GM23338 (cell line): ENCODE measurements around the gene BCAP29. TPM values are rescaled to one million over a fixed set of nuclear protein-coding genes. Genes with fewer than 3 reads are reported as not detected.

Experiments used
- ATAC-seq: fragments of 200-7000 bp; cut with Tn5 transposase; 3 replicates; pipeline ENCODE4 v1.9.1; 2020
- DNase-seq: peaks from one replicate; pipeline ENCODE4 v3.0.0-alpha.2; 2015; ENCODE audit warnings: low spot score
- H2AFZ ChIP-seq: fragments of 200-600 bp; sonication (generic); 2 replicates; pipeline ENCODE4 v1.8.0; 2016; ENCODE audit warnings: antibody characterized with exemption, mild to moderate bottlenecking, moderate library complexity
- H3F3A ChIP-seq: fragments of 200-600 bp; sonication (generic); replicated peaks from 2 replicates; pipeline ENCODE4 v1.8.0; 2017; ENCODE audit warnings: antibody characterized with exemption, mixed run types, low read depth
- H3K27ac ChIP-seq: fragments of 200-600 bp; sonication (generic); 2 replicates; pipeline ENCODE4 v1.6.1; 2016; ENCODE audit warnings: low read depth
- H3K27me3 ChIP-seq: fragments of 200-600 bp; sonication (generic); 2 replicates; pipeline ENCODE4 v1.8.0; 2016; ENCODE audit warnings: mild to moderate bottlenecking, mixed run types, moderate library complexity; ENCODE audit not compliant: insufficient read depth
- H3K36me3 ChIP-seq: fragments of 200-600 bp; sonication (generic); 2 replicates; pipeline ENCODE4 v1.8.0; 2016; ENCODE audit warnings: mild to moderate bottlenecking; ENCODE audit not compliant: insufficient read depth
- H3K4me1 ChIP-seq: fragments of 200-600 bp; sonication (generic); 2 replicates; pipeline ENCODE4 v1.8.0; 2016; ENCODE audit warnings: mild to moderate bottlenecking, moderate library complexity; ENCODE audit not compliant: insufficient read depth
- H3K4me2 ChIP-seq: fragments of 200-600 bp; sonication (generic); 2 replicates; pipeline ENCODE4 v1.7.1; 2017; ENCODE audit warnings: mixed run types
- H3K4me3 ChIP-seq: fragments of 200-600 bp; sonication (generic); 2 replicates; pipeline ENCODE4 v1.6.1; 2016; ENCODE audit warnings: mixed run types
- H3K79me2 ChIP-seq: fragments of 200-600 bp; sonication (generic); replicated peaks from 2 replicates; pipeline ENCODE4 v1.8.0; 2017; ENCODE audit warnings: mild to moderate bottlenecking; ENCODE audit not compliant: insufficient read depth
- H3K9me2 ChIP-seq: fragments of 200-600 bp; sonication (generic); 2 replicates; pipeline ENCODE4 v1.8.0; 2017; ENCODE audit not compliant: insufficient read depth
- H4K20me1 ChIP-seq: fragments of 200-600 bp; sonication (generic); replicated peaks from 2 replicates; pipeline ENCODE4 v1.8.0; 2017; ENCODE audit warnings: mild to moderate bottlenecking; ENCODE audit not compliant: insufficient read depth
- H3K27ac Mint-ChIP-seq: 2 replicates; pipeline ENCODE4 v1.8.0; 2020; ENCODE audit warnings: inconsistent platforms, mild to moderate bottlenecking, moderate library complexity, mixed read lengths
- H3K27me3 Mint-ChIP-seq: 3 replicates; pipeline ENCODE4 v1.8.0; 2022; ENCODE audit warnings: low read depth, mild to moderate bottlenecking, moderate library complexity, mixed read lengths, inconsistent platforms; ENCODE audit not compliant: insufficient read depth, poor library complexity
- H3K36me3 Mint-ChIP-seq: 3 replicates; pipeline ENCODE4 v1.8.0; 2021; ENCODE audit warnings: low read depth, mild to moderate bottlenecking, inconsistent platforms, moderate library complexity, mixed read lengths
- H3K4me1 Mint-ChIP-seq: 3 replicates; pipeline ENCODE4 v1.8.0; 2020; ENCODE audit warnings: mild to moderate bottlenecking, inconsistent platforms, mixed read lengths
- H3K4me3 Mint-ChIP-seq: 3 replicates; pipeline ENCODE4 v1.8.0; 2021; ENCODE audit warnings: moderate library complexity, mild to moderate bottlenecking, inconsistent platforms, mixed read lengths
- H3K9me3 Mint-ChIP-seq: 3 replicates; pipeline ENCODE4 v1.8.0; 2020; ENCODE audit warnings: moderate library complexity, mild to moderate bottlenecking, inconsistent platforms, mixed read lengths
- CREB1 ChIP-seq: fragments of 250-450 bp; sonication (Bioruptor Pico); IDR thresholded peaks from 2 replicates; pipeline ENCODE4 v1.5.0; 2020; ENCODE audit warnings: low read depth, mild to moderate bottlenecking, moderate library complexity
- EZH2 ChIP-seq: fragments of 200-600 bp; sonication (generic); IDR thresholded peaks from one replicate; pipeline ENCODE4 v1.8.0; 2017; ENCODE audit warnings: antibody characterized with exemption, mild to moderate bottlenecking, low read depth; ENCODE audit not compliant: unreplicated experiment
- EZH2phosphoT487 ChIP-seq: fragments of 200-600 bp; sonication (generic); IDR thresholded peaks from one replicate; pipeline ENCODE4 v1.8.1; 2018; ENCODE audit warnings: antibody characterized with exemption; ENCODE audit not compliant: unreplicated experiment
- JUNB ChIP-seq: IDR thresholded peaks from one replicate; pipeline ENCODE4 v1.6.1; 2016; ENCODE audit warnings: antibody characterized with exemption; ENCODE audit not compliant: unreplicated experiment
- NANOG ChIP-seq: IDR thresholded peaks from 2 replicates; pipeline ENCODE4 v1.6.1; 2016; ENCODE audit warnings: antibody characterized with exemption, borderline replicate concordance
- POLR2AphosphoS5 ChIP-seq: IDR thresholded peaks from 2 replicates; pipeline ENCODE4 v1.6.1; 2016; ENCODE audit warnings: antibody characterized with exemption, low read depth
- STAT1 ChIP-seq: IDR thresholded peaks from one replicate; pipeline ENCODE4 v1.6.1; 2016; ENCODE audit warnings: antibody characterized with exemption; ENCODE audit not compliant: unreplicated experiment
- ZNF114 ChIP-seq: fragments of 250-450 bp; sonication (Bioruptor Pico); IDR thresholded peaks from 2 replicates; pipeline ENCODE4 v1.5.0; 2020; ENCODE audit warnings: mild to moderate bottlenecking, moderate library complexity
- ZNF331 ChIP-seq: fragments of 250-450 bp; sonication (Bioruptor Pico); IDR thresholded peaks from 2 replicates; pipeline ENCODE4 v1.5.0; 2020; ENCODE audit warnings: low read depth, mild to moderate bottlenecking, moderate library complexity
- polyA plus RNA-seq: library from polyadenylated mRNA; unstranded; fragments of >200 nt; fragmentation: Nextera tagmentation; extraction: Ambion mirVana; gene quantifications from 2 replicates; pipeline ENCODE4 v1.2.1, GENCODE V29; 2016
- total RNA-seq: library from RNA; depleted of rRNA; stranded (reverse); fragments of >200 nt; shearing (Covaris generic); gene quantifications from 2 replicates; pipeline ENCODE4 v1.2.3, GENCODE V29; 2014
- TF ChIP-seq, protein P1 (sequence below): IDR thresholded peaks from 2 replicates; pipeline ENCODE4 v1.6.1; 2016; ENCODE audit warnings: antibody characterized with exemption
- TF ChIP-seq, protein P2 (sequence below), 2 experiments: fragments of 200-600 bp in 1 of 2; sonication (generic) in 1 of 2; conservative IDR thresholded peaks; 2 replicates each; pipeline versions ENCODE4 v1.5.1 to v1.6.1; 2016 to 2017; ENCODE audit warnings: antibody characterized with exemption in 2 of 2, low read depth in 2 of 2, mild to moderate bottlenecking in 2 of 2, moderate library complexity in 1 of 2
- TF ChIP-seq, protein P3 (sequence below): IDR thresholded peaks from one replicate; pipeline ENCODE4 v1.6.1; 2018; ENCODE audit warnings: antibody characterized with exemption; ENCODE audit not compliant: unreplicated experiment

The BCAP29 gene
- total and polyA plus RNA-seq, 2 experiments from 2014 or later, result 18.4 to 24.0 TPM

GRCh38 chr7:107559864-107560263 is 20.2 kb upstream of the BCAP29 start:
- H3K36me3 ChIP-seq, result peaks cover 8% of the 10 kb centered on the region
- no peaks in the 10 kb centered on the region for H3K9me3 Mint-ChIP-seq
- TF ChIP-seq CREB1 (CRISPR knock-in tag) (no peak), ZNF114 (CRISPR knock-in tag) (no peak), ZNF331 (CRISPR knock-in tag) (no peak)
- peaks cover 11% of the 10 kb centered on the region for H3K4me1 Mint-ChIP-seq
- peaks cover 12% of the 10 kb centered on the region; the same call in 2 of the 3 replicates for H3K36me3 Mint-ChIP-seq
- H3K27me3 Mint-ChIP-seq, result no peaks in the 10 kb centered on the region
- DNase-seq (no peak), ATAC-seq (no peak)
- peaks cover 10% of the 10 kb centered on the region for H3K4me1 ChIP-seq
- H3K9me2 ChIP-seq, result no peaks in the 10 kb centered on the region
- peaks cover 53% of the 10 kb centered on the region for H3K79me2 ChIP-seq
- H3K27me3 ChIP-seq, result no peaks in the 10 kb centered on the region
- H3K4me2 ChIP-seq, result no peak overlapping the region
- H3K4me3 ChIP-seq, result no peak overlapping the region
- H3F3A ChIP-seq, result no peaks in the 10 kb centered on the region
- no peak overlapping the region for H2AFZ ChIP-seq
- H4K20me1 ChIP-seq, result peaks cover 15% of the 10 kb centered on the region
- no peak overlapping the region for H3K27ac ChIP-seq
- H3K27ac Mint-ChIP-seq, result no peak overlapping the region
- no peak overlapping the region for H3K4me3 Mint-ChIP-seq

- Mint-ChIP-seq H3K4me3 (peak overlapping the region; percentile 7; the same call in 1 of the 3 replicates), H3K9me3 (no peaks in the 10 kb centered on the region), H3K4me1 (peaks cover 13% of the 10 kb centered on the region), H3K27ac (no peak overlapping the region; the same call in 1 of the 2 replicates), H3K36me3 (peaks cover 7% of the 10 kb centered on the region; the same call in 2 of the 3 replicates), H3K27me3 (no peaks in the 10 kb centered on the region)
- Histone ChIP-seq H3K79me2 (peaks cover 54% of the 10 kb centered on the region), H3K4me3 (no peak overlapping the region), H2AFZ (no peak overlapping the region), H4K20me1 (peaks cover 15% of the 10 kb centered on the region), H3K4me1 (peaks cover 10% of the 10 kb centered on the region), H3K36me3 (peaks cover 8% of the 10 kb centered on the region), H3K9me2 (no peaks in the 10 kb centered on the region), H3K27ac (no peak overlapping the region), H3F3A (no peaks in the 10 kb centered on the region), H3K27me3 (no peaks in the 10 kb centered on the region), H3K4me2 (no peak overlapping the region)
- ATAC-seq, result no peak
- TF ChIP-seq EZH2 (no peak), POLR2AphosphoS5 (no peak), ZNF331 (CRISPR knock-in tag) (no peak), CREB1 (CRISPR knock-in tag) (no peak), EZH2phosphoT487 (no peak), JUNB (no peak), STAT1 (no peak), NANOG (no peak), ZNF114 (CRISPR knock-in tag) (no peak)
- TF ChIP-seq, protein P1, sequence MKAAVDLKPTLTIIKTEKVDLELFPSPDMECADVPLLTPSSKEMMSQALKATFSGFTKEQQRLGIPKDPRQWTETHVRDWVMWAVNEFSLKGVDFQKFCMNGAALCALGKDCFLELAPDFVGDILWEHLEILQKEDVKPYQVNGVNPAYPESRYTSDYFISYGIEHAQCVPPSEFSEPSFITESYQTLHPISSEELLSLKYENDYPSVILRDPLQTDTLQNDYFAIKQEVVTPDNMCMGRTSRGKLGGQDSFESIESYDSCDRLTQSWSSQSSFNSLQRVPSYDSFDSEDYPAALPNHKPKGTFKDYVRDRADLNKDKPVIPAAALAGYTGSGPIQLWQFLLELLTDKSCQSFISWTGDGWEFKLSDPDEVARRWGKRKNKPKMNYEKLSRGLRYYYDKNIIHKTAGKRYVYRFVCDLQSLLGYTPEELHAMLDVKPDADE, result no peak
- TF ChIP-seq, protein P2, sequence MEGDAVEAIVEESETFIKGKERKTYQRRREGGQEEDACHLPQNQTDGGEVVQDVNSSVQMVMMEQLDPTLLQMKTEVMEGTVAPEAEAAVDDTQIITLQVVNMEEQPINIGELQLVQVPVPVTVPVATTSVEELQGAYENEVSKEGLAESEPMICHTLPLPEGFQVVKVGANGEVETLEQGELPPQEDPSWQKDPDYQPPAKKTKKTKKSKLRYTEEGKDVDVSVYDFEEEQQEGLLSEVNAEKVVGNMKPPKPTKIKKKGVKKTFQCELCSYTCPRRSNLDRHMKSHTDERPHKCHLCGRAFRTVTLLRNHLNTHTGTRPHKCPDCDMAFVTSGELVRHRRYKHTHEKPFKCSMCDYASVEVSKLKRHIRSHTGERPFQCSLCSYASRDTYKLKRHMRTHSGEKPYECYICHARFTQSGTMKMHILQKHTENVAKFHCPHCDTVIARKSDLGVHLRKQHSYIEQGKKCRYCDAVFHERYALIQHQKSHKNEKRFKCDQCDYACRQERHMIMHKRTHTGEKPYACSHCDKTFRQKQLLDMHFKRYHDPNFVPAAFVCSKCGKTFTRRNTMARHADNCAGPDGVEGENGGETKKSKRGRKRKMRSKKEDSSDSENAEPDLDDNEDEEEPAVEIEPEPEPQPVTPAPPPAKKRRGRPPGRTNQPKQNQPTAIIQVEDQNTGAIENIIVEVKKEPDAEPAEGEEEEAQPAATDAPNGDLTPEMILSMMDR (conservative IDR thresholded peaks at IDR 0.05; ENCODE audit: low read depth in 2 of 2), result no peak
- TF ChIP-seq, protein P3, sequence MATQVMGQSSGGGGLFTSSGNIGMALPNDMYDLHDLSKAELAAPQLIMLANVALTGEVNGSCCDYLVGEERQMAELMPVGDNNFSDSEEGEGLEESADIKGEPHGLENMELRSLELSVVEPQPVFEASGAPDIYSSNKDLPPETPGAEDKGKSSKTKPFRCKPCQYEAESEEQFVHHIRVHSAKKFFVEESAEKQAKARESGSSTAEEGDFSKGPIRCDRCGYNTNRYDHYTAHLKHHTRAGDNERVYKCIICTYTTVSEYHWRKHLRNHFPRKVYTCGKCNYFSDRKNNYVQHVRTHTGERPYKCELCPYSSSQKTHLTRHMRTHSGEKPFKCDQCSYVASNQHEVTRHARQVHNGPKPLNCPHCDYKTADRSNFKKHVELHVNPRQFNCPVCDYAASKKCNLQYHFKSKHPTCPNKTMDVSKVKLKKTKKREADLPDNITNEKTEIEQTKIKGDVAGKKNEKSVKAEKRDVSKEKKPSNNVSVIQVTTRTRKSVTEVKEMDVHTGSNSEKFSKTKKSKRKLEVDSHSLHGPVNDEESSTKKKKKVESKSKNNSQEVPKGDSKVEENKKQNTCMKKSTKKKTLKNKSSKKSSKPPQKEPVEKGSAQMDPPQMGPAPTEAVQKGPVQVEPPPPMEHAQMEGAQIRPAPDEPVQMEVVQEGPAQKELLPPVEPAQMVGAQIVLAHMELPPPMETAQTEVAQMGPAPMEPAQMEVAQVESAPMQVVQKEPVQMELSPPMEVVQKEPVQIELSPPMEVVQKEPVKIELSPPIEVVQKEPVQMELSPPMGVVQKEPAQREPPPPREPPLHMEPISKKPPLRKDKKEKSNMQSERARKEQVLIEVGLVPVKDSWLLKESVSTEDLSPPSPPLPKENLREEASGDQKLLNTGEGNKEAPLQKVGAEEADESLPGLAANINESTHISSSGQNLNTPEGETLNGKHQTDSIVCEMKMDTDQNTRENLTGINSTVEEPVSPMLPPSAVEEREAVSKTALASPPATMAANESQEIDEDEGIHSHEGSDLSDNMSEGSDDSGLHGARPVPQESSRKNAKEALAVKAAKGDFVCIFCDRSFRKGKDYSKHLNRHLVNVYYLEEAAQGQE, result no peak
- DNase-seq, result no peak
Observed at GRCh38 chr7:107560898-107561516, 19.0 kb upstream of the BCAP29 start.
